Measurements from ENCODE around the gene ZBTB7C. TPM values are rescaled to one million over a fixed set of nuclear protein-coding genes. Genes with fewer than 3 reads are reported as not detected.

Gene ZBTB7C
- total and polyA plus RNA-seq, 10 of the 15 experiments (the other 5 are each of a cell fraction or from before 2014, with no cell fraction given) = under 0.01 to 0.08 (median 0.01) TPM; not detected in 7

- no peak for TF ChIP-seq NKRF (conservative IDR thresholded peaks at IDR 0.05)
- TF ChIP-seq NFXL1 (IDR thresholded peaks at IDR 0.05; ENCODE audit: borderline replicate concordance) = no peak
- no peak for TF ChIP-seq SKIL (IDR thresholded peaks at IDR 0.05; ENCODE audit: low read depth, poor library complexity, severe bottlenecking)
- TF ChIP-seq EED (IDR thresholded peaks at IDR 0.05; ENCODE audit: low read depth) = no peak
- TF ChIP-seq YY1 (IDR thresholded peaks at IDR 0.05; ENCODE audit: low read depth, low read length) = no peak
- no peak for TF ChIP-seq FOS (IDR thresholded peaks at IDR 0.05; ENCODE audit: borderline replicate concordance, extremely low read depth, insufficient read length)
Measured at GRCh38 chr18:48405978-48406377, 3.2 kb downstream of the ZBTB7C start (continued).

GRCh38 chr18:48404716-48405507, 4.3 kb downstream of the ZBTB7C start:
- H3K4me1 ChIP-seq (ENCODE audit: control insufficient read depth, insufficient read depth, low read length) = no peaks in the 10 kb centered on the region
- intact Hi-C loops (cut with micrococcal nuclease; ENCODE audit: unreplicated experiment) (no loop called here), in situ Hi-C loops (cut with MboI) (no loop called here)
- TF ChIP-seq ZNF207 (IDR thresholded peaks at IDR 0.05; ENCODE audit: borderline replicate concordance) = no peak
- H3K9me3 ChIP-seq (replicated peaks; ENCODE audit: control insufficient read depth, insufficient read depth, low read length) = no peaks in the 10 kb centered on the region
- BruUV-seq (replicated peaks) = no TSS peak
- FAIRE-seq = no peak
- H3K9ac ChIP-seq (ENCODE audit: control insufficient read depth, insufficient read depth, low read length) = no peak overlapping the region
- ATAC-seq = no peak
- DNase-seq (ENCODE audit: low read depth, low spot score) = no peak
- H3K79me2 ChIP-seq (ENCODE audit: control insufficient read depth, insufficient read depth, low read length) = no peaks in the 10 kb centered on the region
- H3K4me3 ChIP-seq = no peak overlapping the region
- no peaks in the 10 kb centered on the region for H3K36me3 ChIP-seq (ENCODE audit: control insufficient read depth in 2 of 2, insufficient read depth in 2 of 2, low read length in 1 of 2)
- RAD21 ChIA-PET (ENCODE audit: unreplicated experiment) = no interaction called here
- SMC1A ChIA-PET (ENCODE audit: uncharacterized antibody, unreplicated experiment) = no interaction called here
- no peak overlapping the region for H2AFZ ChIP-seq (ENCODE audit: control insufficient read depth, low read depth, low read length)
- H3K27ac ChIP-seq (ENCODE audit: control insufficient read depth, insufficient read depth) = no peak overlapping the region
- no peak overlapping the region for H3K4me2 ChIP-seq (ENCODE audit: control insufficient read depth, insufficient read depth)
- no peaks in the 10 kb centered on the region for H4K20me1 ChIP-seq (ENCODE audit: control insufficient read depth, insufficient read depth)
- CTCF ChIA-PET = no interaction called here
- 23% methylated on average over 6 of the region's 8 CpGs for WGBS (ENCODE audit: insufficient coverage, insufficient replicate concordance, low lambda C conversion rate, missing lambda C conversion rate)
- H3K27me3 ChIP-seq (replicated peaks in 1 of 2; ENCODE audit: control insufficient read depth in 2 of 2, insufficient read depth in 2 of 2, low read length in 1 of 2) = peaks cover 7 to 12% of the 10 kb centered on the region in 2 experiments
- POLR2A ChIA-PET = no interaction called here

Measured in GM12878 (cell line).